Islet of Langerhans (tissue), 1 donor: Measurements from ENCODE around the gene FN3KRP.

ENCODE experiments used
- FAIRE-seq: peaks from one replicate; lab custom pipeline; 2011; peaks lifted over from hg19 to GRCh38; lab: Jason Lieb, UNC

FN3KRP gene

GRCh38 chr17:82709676-82710498, 6.6 kb upstream of the FN3KRP start:
- FAIRE-seq, result no peak

- FAIRE-seq, result no peak
These were observed 5.8 kb upstream of the FN3KRP start for GRCh38 chr17:82710499-82711232.

- no peak for FAIRE-seq
These were observed 3.3 kb upstream of the FN3KRP start for GRCh38 chr17:82713071-82713723.

- no peak for FAIRE-seq
These were observed 2.6 kb downstream of the FN3KRP start for GRCh38 chr17:82718986-82719685.

GRCh38 chr17:82720204-82720603, 3.7 kb downstream of the FN3KRP start:
- FAIRE-seq, result no peak

GRCh38 chr17:82722341-82723013, 6.0 kb downstream of the FN3KRP start:
- FAIRE-seq, result no peak

GRCh38 chr17:82723169-82723807, 6.8 kb downstream of the FN3KRP start:
- FAIRE-seq, result no peak

GRCh38 chr17:82726427-82726826, 9.9 kb downstream of the FN3KRP start:
- FAIRE-seq, result no peak

GRCh38 chr17:82729479-82730260, 13.2 kb downstream of the FN3KRP start:
- no peak for FAIRE-seq

- no peak for FAIRE-seq
These were observed 15.7 kb downstream of the FN3KRP start for GRCh38 chr17:82732118-82732743.

- no peak for FAIRE-seq
These were observed 18.7 kb downstream of the FN3KRP start, which contains the start of gene FN3K for GRCh38 chr17:82734987-82735866. Gene FN3K (plus strand): TSS chr17:82735615. CDS start chr17:82735637, 22 bp downstream.

GRCh38 chr17:82736511-82737185, 20.1 kb downstream of the FN3KRP start:
- no peak for FAIRE-seq

GRCh38 chr17:82737967-82738877, 21.7 kb downstream of the FN3KRP start:
- no peak for FAIRE-seq

GRCh38 chr17:82740906-82741759, 24.6 kb downstream of the FN3KRP start:
- FAIRE-seq, result no peak

- no peak for FAIRE-seq
These were observed 27.1 kb downstream of the FN3KRP start for GRCh38 chr17:82743344-82744219.
